ENCODE measurements around the gene FAIM. TPM values are rescaled to one million over a fixed set of nuclear protein-coding genes. Genes with fewer than 3 reads are reported as not detected.
"Not testable (repeated sequence)": the region's sequence is repeated elsewhere in the genome, so short reads cannot be mapped to it uniquely, and the experiment has no call there.

The FAIM gene
- total RNA-seq, 1 experiment from 2014 or later = 11.0 TPM

- H3K4me2 ChIP-seq (ENCODE audit: insufficient read depth, insufficient read length, low read length); H3K23ac ChIP-seq (ENCODE audit: insufficient read length, low read depth, low read length); H3K79me2 ChIP-seq (ENCODE audit: insufficient read depth, low read length); H2AK5ac ChIP-seq (ENCODE audit: insufficient read length, low read length); H3K18ac ChIP-seq (ENCODE audit: insufficient read length, low read depth, low read length); H2BK20ac ChIP-seq (ENCODE audit: low read depth, low read length, poor library complexity, severe bottlenecking); H3K4me3 Mint-ChIP-seq; H3K4me1 Mint-ChIP-seq; H4K20me1 ChIP-seq (ENCODE audit: control insufficient read depth, insufficient read depth, insufficient read length); H3K9me3 ChIP-seq (ENCODE audit: control insufficient read depth, low read depth, low read length); H3K27ac ChIP-seq (ENCODE audit: insufficient read length, low read depth, low read length); H2BK5ac ChIP-seq (ENCODE audit: insufficient read length, low read length); H4K5ac ChIP-seq (ENCODE audit: insufficient read length, low read depth, low read length); H3K56ac ChIP-seq (ENCODE audit: insufficient read length, low read depth, low read length); DNase-seq; H4K91ac ChIP-seq (ENCODE audit: insufficient read length, low read depth, low read length); H3T11ph ChIP-seq (ENCODE audit: low read length); H3K79me1 ChIP-seq (ENCODE audit: insufficient read depth, low read depth, low read length, poor library complexity, severe bottlenecking); H3K14ac ChIP-seq (ENCODE audit: insufficient read depth, low read length); H3K4ac ChIP-seq (ENCODE audit: low read depth, low read length); H3K9ac ChIP-seq (ENCODE audit: extremely low read depth, insufficient read length, low read length); H4K8ac ChIP-seq (replicated peaks; ENCODE audit: insufficient read length, low read depth, low read length); H2BK12ac ChIP-seq (ENCODE audit: insufficient read length, low read depth, low read length); H3K27me3 ChIP-seq (ENCODE audit: insufficient read depth, low read length); H3K23me2 ChIP-seq (ENCODE audit: insufficient read length, low read depth, low read length, poor library complexity, severe bottlenecking); H3K4me1 ChIP-seq (ENCODE audit: insufficient read depth, low read length); H2BK15ac ChIP-seq (ENCODE audit: low read depth, low read length); H2AFZ ChIP-seq (ENCODE audit: low read length); H2BK120ac ChIP-seq (ENCODE audit: low read depth, low read length, poor library complexity, severe bottlenecking): not testable (repeated sequence)
- Mint-ChIP-seq H3K9me3 (peaks cover 23 to 30% of the 10 kb centered on the region in 2 experiments), H3K27ac (peak overlapping the region in 1 of 3 experiments; percentile 78; a peak in 1 of 7 replicates), H3K27me3 (ENCODE audit: low read depth) (peaks cover 10% of the 10 kb centered on the region), H3K36me3 (ENCODE audit: insufficient read depth in 1 of 3, low read depth in 3 of 3) (peaks cover 14 to 26% (median 15%) of the 10 kb centered on the region in 3 experiments)
- no CpG with 5 or more reads among the region's 5 CpGs for whole genome bisulfite sequencing (ENCODE audit: extremely low coverage, insufficient read length, low lambda C conversion rate)
Measured at GRCh38 chr3:138604106-138604595, 4.4 kb upstream of the FAIM start.

Measured in H9 (cell line).